NCI-H146 (cell line): ENCODE data around the gene TMCO4.

Experiments used
- DNase-seq: peaks from one replicate; lab custom pipeline; 2025; lab: John Stamatoyannopoulos, UW

The TMCO4 gene

DNA sequence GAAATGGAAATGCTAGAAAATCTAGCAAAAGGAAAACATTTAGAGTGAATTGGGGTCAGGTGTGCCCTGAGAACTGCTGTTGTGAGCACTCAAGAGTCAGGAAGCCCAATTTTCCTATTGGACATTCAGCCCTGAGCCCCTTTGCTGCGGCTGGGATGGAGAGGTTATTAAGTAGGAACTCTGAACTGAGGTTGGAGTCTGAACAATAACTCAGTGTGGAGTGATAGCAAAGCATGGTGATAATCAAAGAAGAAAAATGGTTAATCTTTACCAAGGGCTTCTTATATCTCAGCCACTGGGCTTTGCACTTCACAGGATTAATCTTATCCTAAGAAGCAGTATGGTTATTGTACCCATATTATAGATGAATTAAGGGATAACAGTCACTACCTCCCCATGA is 52.0 kb downstream of the TMCO4 start:
- DNase-seq: no peak

DNA sequence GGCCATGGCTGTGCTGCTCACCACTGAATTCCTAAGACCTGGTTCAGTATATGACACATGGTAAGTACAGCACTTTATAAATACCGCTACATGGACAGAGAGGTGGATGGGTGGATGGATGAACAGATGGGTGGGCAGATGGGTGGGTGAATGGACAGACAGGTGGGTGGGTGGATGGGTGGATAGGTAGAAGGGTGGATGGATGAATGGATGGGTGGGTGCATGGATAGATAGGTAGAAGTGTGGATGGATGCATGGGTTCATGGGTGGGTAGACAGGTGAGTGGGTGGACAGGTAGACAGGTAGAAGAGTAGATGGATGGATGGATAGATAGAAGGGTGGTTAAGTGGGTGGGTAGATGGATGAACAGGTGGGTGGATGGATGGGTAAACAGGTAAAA is 54.8 kb downstream of the TMCO4 start:
- DNase-seq: no peak

DNA sequence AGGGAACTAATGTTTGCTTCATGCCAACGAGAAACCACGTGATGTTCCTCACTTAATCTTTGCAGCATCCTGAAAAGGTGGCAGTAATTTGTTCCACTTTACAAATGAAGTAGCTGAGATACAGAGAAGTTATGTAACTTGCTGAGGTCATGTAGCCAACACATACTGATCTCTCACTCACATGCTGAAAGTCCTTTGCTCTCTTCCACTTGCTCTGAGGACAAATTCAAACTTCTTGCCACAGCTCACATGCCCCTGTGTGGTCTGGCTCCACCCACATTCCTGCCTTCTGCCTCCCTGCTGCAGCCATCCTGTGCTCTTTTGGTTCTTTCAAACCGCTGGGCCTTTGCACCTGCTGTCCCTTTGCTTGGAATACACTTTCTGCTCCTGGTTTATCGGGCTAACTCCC is 55.4 kb downstream of the TMCO4 start:
- no peak for DNase-seq

DNA sequence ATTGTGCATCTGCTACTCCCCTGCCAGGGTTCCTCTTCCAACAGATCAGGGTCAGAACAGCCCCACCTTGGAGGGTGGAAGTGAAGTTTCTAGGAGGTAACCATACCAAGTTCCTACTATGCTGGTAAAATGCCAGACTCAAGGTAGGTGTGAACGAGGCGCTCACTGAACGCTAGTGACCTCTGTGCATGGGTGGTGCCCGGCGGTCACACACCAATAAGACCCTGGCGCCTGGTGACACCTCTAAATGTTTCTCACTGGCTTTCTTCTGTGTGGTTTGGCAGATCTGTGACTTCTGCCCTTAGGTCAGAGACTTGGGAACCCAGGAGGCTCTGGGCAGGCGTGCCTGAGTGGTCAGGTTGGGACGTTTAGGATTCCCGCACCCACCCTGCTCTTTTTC is 55.9 kb downstream of the TMCO4 start:
- DNase-seq: no peak

DNA sequence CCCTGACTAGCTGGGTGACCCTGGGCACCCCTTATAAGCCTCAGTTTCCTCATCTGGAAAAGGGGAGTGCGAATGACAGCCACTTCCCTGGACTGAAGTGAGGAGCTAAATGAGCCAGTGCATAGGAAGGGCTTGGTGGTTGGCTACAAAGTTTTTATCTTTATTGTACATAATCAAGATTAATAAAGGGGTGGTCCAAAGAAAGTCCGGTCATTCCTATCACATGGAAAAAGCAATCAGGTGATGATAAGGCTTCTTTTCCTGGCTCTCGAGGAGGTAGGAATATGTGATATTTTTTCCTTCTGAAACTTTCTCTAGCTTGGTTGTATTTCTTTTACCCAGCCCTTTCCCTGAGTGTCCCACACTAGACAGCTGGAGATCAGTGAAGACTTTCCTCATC is 56.5 kb downstream of the TMCO4 start:
- no peak for DNase-seq

DNA sequence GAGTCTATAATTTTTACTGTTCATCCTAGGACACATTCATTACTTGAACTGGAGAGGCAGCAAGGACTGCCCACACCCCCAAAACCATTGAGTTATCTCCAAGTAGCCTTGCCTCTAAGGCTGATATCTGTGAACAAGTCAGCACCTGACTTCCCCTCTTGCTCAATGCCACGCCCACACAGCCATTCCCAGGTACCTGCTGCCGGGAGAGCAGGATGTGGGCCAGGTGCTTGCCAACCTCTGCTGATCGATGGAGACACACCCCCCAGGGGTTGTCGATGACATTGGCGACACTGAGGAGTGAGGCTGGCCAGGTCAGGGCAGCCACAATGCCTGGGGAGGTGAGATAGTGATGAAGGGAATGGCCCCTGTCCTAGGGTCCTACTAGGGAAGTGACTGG is 60.1 kb downstream of the TMCO4 start:
- DNase-seq: peak; percentile 19

DNA sequence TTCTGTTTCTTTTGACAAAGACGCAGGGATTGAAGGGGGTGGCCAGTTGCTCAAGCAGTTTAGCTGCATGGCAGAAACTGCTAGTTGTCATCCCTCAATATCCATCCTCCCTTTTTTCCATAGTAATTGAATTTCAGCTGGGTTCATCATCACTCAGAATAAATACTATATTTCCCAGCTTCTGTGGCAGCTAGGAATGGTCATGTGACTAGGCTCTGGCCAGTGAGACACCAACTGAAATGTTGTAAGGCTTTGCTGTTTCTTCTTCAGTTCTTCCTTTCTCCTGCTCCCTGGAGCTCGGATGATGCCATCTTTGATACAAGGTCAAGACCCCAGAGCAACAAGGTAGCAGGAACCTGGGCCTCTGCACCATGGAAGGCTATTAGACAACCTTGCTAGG is 61.0 kb downstream of the TMCO4 start:
- DNase-seq: no peak

DNA sequence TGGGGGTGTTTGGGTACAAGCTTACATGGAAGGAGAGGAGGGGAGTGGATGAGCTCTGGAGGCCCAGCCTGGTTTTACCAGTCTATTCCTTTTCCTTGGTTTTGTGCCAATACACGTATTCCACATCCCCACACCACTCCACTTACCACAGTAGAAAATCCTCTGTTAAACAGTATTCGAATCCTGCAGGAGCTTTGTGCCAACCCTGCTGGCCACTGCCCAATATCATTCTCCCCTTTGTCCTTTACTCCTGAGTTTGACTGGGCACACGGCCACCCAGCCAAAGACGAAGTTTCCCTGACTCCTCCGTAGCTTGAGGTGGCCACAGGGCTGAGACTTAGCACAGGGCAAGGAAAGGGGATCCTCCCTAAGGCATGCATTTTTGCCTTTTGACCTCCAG is 61.6 kb downstream of the TMCO4 start:
- no peak for DNase-seq

DNA sequence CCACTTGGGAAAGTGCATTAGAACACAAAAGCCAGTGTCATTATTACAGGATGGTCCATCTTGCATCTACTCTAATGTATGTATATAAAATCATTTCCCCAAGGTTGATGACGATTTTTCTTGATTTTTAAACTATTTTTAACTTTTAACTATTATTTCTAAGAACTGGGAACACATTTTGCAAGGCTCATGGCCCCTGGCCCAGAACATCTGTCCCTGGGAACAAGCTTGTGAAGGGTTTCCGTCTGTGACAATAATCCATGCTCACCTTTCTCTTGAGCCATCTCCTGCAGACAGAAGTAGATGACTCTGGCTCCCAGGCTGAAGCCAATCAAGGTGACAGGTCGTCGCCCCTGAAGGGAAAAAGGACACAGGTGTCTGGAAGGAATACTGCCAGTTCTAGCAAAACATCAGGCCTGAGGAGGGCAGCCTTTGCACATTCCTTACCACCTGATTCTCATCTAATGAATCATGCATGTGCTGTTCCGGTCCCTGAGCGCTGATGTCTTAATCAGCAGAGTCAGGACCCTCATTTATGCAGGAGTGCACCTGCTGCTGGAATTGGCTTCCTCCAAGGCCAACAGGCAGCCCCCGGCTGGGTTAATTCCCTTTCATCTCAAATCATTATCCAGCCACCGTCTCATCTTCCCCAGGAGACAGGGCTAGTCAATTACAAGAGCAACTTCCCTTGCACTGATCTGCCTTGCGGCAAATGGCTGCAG is 62.5 kb downstream of the TMCO4 start:
- DNase-seq: peak; percentile 80

DNA sequence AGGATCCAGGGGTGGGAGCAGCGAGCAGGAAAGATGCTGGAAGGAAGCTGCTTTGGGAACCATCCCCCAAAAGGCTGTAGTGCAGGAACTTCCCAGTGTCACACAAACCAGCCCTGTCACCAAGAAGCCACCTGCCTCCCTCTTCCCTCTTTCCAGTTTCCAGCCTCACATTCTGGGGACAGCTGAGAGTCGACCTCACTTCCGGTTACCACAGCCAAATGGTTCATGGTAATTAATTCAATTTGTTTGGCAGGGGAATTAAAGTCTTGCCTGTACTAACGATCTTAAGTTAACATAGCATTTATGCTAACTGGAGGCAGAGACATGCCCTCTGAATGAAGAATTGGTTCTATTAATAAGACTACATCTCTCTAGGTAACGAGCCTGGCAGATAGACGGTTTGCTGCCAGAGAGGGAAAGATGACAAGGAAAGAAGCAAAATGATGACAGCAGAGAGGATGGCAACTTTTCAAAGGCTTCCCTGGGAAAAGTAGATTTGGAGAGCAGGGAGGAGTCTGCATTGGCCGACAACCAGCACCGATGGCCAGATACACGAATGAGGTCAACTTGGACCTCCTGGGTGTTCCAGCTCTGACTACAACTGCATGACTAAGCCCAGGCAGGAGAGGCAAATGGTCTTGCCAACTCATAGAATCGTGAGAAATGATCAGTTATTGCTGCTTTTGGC is 64.1 kb downstream of the TMCO4 start:
- DNase-seq: no peak

DNA sequence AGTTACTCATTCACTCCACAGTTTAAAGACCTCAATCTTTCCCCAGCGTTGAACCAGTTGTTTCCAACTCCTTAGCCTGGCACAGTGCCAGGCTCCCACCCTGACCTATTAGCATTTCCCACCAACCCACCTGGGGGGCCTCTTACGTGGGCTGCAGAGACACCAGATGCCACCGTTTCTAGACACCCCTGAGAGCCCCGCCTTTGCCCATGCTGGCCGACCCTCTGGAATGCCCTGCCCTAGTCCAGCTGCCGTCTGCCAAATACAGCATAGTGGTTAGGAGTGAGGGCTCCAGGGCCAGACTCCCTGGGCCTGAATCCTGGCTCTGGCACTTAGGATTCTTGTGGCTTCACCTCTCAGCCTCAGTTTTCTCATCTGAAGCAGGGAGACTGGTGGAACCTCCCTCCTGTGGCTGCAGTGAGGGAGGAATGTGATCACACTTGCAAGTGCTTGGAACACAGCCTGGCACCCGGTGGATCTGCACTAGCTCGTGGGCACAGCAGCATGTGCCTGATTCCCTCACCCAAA is 65.2 kb downstream of the TMCO4 start:
- no peak for DNase-seq

DNA sequence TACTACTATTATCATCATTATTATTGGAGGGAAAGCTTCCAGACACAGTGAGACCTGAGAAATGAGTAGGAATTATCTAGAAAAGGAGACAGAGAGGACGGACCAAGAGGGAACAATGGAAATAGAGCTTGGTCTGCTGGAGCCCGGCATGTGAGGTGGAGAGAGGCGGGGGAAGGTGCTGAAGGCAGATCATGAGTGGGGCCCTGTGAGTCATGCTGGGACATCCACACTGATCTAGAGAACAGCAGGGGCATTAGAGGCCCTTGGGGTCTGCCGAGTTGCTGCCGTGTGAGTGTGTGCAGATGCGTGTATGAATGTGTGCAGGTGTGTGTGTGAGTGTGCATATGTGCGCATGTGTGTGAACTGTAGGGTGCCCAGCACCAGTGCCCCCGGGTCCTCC is 65.7 kb downstream of the TMCO4 start:
- no peak for DNase-seq

DNA sequence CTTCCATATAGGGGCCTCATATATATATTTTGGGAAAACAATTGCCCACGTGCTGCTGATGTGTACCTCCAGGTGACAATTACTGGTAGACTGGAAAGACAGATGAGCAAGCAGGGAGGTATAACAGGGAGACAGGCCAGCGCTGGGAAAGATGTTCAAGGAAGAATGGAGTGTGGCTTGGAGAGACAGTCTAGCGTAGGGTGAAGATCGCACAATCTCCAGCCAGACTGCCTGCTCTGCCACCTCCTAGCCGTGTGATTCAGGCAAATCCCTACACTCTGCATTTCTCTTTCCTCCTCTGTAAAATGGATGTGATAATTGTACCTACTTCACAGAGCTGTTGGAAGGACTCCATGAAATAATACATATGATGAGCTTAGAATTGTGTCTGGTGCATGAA is 66.1 kb downstream of the TMCO4 start:
- no peak for DNase-seq

DNA sequence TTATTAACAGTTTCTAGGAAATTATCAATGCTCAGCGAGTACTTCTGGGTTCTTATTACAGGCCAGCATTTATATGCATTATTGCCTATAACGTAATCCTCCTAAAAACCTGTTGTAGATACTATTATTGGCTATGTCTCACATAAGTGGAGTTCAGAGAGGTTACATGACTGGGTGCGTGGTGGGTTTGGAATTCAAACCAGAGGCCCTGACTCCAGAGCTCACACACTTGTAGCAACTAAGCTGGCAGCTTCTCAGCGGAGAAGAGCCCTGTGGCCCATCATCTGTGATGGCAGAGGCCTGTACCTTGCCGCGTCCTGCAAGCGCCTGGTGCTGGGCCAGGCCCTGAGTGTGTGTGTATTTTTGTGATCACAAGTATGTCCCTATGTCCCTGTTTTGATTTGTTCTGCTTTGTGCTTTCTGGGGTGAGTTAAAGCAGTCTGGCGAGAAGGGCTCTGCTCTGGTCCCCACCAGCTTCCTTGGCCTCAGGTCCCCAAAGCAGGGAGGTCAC is 68.3 kb downstream of the TMCO4 start:
- DNase-seq: no peak

DNA sequence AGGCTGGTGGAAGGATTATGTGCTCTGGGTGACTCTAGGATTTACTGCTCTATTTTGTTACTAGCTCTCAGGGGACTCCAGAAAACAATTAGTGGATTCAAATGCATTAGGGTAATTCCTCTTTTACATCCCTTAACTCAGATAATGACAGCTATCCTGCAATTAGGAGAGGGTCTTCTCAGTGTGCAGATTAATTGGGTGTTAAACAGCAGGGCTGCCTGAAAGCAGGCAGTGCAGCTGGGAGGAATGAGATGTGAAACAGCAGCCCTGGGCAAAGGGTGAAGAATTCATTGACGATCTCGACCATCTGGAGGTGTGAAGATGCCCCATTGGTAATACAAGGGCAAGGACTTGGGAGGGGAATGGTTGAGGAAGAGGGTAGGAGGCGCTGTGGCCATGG is 68.9 kb downstream of the TMCO4 start:
- no peak for DNase-seq

DNA sequence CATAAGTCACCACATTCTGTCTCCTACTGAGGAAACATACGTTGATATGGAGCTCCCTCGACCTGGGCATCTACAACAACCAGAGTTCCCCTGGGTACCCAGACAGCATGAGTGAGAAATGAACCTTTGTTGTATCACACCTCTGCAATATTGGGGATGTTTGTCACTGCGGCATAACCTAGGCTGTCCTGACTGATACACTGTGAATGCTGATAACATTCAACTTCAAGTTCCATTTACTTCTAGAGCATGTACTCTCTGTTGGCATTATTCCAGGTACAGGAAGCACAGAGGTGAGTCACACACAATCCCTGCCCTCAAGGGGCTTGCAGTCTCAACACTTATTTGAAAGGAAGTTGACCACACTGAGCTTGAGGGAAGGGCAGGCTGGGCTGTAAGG is 69.5 kb downstream of the TMCO4 start:
- DNase-seq: no peak

DNA sequence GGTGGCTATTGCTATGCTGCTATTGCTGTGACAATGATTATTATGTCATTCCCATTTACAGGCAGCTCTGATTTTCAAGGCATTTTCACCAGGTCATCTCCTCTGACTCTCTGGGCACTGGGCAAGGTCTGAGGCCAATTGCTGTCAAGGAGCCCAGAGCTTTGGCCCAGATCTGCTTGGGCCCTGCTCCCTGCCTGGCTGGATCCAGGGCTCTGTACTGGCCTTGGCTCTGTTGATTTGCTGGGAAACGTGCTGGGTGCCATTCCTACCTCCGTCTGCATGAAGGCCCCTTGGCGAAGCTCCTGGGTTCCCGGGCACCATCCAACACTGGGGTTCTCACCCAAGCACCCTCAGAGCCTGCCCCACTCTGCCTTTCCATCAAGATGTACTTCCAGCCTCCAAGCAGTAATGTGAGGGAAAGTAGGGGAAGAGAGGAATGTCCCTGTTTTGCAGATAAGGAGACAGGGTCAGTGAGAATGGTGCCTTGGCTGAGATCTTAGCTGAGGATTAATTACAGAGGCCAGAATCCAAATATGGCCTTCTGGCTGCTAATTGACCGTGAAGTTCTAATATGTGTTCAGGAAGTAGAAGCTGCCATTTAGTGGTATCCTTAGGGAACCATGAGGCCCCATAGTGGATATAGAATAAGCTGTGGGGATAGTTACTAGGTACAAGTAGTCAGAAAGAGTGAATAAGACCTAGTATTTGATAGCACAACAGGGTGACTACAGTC is 71.1 kb downstream of the TMCO4 start:
- DNase-seq: no peak

DNA sequence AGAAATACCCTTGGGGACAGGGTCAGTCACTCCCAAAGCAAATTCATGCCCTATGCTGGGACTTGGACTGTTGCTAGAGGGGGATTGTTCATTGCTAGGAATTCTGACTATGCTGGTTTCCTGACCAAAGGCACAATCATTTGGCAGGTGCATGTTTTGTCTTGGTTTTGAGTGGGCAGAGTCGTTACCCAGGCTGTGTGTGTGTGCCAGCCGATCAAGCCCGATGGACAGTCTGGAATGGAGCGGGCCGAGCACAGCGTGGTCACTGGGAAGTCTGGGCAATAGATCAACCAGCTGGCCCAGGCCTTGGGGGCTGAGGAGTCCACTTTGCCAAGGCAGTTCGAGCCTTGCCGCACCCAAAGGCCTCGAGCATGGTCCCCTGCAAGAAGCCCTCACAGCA is 74.1 kb downstream of the TMCO4 start:
- no peak for DNase-seq

DNA sequence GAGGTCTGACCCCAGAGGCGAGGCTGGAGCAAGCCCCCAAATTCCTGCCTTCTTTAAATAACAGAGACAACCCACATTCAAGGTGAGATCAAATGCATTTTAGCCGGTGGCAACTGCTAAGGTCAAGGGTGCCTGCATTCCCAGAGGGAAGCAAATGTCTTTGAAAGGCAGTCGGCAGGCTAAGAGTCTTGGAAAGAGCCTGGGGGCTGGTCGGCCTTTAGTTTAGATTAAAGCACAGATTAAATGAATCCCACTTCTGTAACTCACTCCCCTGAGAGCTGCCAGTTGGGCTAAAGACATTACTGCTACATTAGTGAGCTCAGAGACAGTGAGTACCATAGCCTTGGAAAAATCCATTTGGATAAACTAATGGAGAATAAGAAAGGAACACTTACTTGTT is 75.8 kb downstream of the TMCO4 start:
- DNase-seq: no peak

DNA sequence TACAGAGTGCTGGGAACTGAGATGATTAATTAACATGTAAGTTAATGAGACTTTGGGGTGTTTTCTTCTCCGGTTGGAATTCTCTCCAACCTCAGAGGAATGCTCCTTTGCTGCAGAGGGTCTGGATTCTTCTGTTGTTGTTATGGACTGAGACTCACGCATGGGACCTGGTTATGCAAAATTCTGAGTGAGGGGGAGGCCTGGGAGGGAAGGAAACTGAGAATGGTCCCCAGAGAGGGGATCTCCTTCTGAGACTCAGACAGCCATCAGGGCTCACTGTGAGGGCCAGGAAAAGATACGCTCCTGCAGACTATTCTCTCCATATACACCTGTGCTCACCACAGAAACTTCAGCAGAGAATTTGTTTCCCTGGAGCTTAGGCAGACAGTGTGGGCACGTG is 78.7 kb downstream of the TMCO4 start:
- no peak for DNase-seq

DNA sequence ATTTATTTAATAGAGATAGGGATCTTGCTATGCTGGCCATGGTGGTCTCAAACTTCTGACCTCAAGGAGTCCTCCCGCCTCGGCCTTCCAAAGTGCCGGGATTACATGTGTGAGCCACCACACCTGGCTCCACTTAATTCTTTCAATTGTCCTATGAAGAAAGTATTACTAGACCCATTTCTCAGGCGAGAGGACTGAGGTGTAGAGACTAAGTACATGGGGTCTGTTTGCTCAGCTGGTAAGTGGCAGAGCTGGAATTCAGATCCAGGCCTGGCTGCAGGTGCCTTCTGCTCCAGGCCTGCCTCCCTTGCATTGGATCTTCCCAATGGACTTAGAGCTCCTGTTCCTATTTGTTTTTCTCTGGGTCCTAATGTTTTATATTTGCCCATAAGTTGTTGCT is 79.5 kb downstream of the TMCO4 start:
- no peak for DNase-seq

DNA sequence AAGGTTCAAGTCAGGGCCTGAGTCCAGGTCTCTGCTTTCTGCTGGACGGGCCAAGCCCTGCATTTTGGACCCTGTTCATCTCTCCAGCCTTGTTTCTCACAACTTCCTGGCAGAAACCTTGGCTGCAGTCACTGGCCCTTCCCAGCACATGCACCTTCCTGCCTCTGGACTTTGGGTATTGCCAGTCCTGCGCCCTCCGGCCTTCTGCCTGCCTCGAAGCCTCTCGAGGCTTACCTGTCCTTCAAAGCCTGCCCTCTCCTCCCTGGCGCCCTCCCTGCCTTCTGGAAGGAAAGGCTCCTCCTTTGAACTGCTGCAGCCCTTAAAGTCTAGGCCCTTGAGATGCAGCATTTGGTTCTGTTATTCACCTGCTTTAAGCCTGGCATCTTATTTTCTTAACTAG is 82.2 kb downstream of the TMCO4 start:
- DNase-seq: no peak
